SU-DHL-6 (cell line): ENCODE results near the gene SERINC3.

Source experiments
- EZH2phosphoT487 ChIP-seq: fragments of 200-600 bp; sonication (generic), shearing (Covaris generic); conservative IDR thresholded peaks from 2 replicates; pipeline ENCODE4 v1.6.1; 2018; ENCODE audit warnings: mild to moderate bottlenecking, antibody characterized with exemption, low read length, moderate library complexity, mixed read lengths
- TF ChIP-seq, protein P1 (sequence below): fragments of 200-600 bp; sonication (generic); IDR thresholded peaks from one replicate; pipeline ENCODE4 v1.5.1; 2017; ENCODE audit warnings: antibody characterized with exemption, mild to moderate bottlenecking, low read length, moderate library complexity; ENCODE audit not compliant: insufficient read depth, poor library complexity, severe bottlenecking

DNA sequence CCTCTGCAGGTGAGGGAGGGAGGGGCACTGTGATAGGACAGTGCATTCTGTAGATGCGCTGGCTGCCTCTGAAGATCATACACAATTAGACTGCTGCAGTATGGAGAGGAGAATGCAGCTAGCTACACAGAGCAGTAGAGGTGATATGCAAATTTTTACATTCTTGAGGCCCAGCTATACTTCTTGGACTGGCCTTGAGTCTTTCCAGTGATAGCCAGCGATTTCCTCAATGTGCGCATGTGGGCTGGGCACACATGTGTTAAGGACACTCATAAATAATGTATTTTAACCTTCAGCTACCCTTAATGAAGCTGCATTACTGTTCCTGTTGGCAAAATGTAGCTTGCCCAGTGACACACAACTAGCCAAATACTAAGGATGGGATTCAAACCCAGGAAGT lies 27.2 kb downstream of the SERINC3 start:
- TF ChIP-seq, protein P1, sequence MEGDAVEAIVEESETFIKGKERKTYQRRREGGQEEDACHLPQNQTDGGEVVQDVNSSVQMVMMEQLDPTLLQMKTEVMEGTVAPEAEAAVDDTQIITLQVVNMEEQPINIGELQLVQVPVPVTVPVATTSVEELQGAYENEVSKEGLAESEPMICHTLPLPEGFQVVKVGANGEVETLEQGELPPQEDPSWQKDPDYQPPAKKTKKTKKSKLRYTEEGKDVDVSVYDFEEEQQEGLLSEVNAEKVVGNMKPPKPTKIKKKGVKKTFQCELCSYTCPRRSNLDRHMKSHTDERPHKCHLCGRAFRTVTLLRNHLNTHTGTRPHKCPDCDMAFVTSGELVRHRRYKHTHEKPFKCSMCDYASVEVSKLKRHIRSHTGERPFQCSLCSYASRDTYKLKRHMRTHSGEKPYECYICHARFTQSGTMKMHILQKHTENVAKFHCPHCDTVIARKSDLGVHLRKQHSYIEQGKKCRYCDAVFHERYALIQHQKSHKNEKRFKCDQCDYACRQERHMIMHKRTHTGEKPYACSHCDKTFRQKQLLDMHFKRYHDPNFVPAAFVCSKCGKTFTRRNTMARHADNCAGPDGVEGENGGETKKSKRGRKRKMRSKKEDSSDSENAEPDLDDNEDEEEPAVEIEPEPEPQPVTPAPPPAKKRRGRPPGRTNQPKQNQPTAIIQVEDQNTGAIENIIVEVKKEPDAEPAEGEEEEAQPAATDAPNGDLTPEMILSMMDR = no peak
- TF ChIP-seq EZH2phosphoT487 = no peak
